K562 (cell line): ENCODE results near the gene RELL2. TPM values are rescaled to one million over a fixed set of nuclear protein-coding genes. Genes with fewer than 3 reads are reported as not detected.

Experiments used
- ATF6 ChIP-seq: sonication (generic); formaldehyde crosslinking; IDR thresholded peaks from 2 replicates; pipeline ENCODE4 v1.4.0; 2020; ENCODE audit warnings: mild to moderate bottlenecking, missing genetic modification reagents
- ESRRB ChIP-seq: fragments of 250-450 bp; sonication (Bioruptor Pico); IDR thresholded peaks from 2 replicates; pipeline ENCODE4 v1.5.0; 2020; ENCODE audit warnings: mild to moderate bottlenecking, moderate library complexity, borderline replicate concordance
- GATA2 ChIP-seq: sonication (generic); formaldehyde crosslinking; IDR thresholded peaks from 2 replicates; pipeline ENCODE4 v1.4.0; 2020; ENCODE audit warnings: mild to moderate bottlenecking, missing genetic modification reagents
- HDAC2 ChIP-seq: fragments of 450-650 bp; IDR thresholded peaks from 2 replicates; pipeline ENCODE4 v1.6.1; 2016; ENCODE audit warnings: mild to moderate bottlenecking
- MLLT1 ChIP-seq, 2 experiments: fragments of 450-650 bp; IDR thresholded peaks; 2 replicates each; pipeline ENCODE4 v1.6.1; 2016
- SMAD1 ChIP-seq: fragments of 150-350 bp; IDR thresholded peaks from 2 replicates; pipeline ENCODE4 v1.6.1; 2014; ENCODE audit warnings: low read length, low read depth; ENCODE audit not compliant: partially characterized antibody
- SMARCA5 ChIP-seq: fragments of 450-650 bp; IDR thresholded peaks from 2 replicates; pipeline ENCODE4 v1.6.1; 2016
- SNRNP70 ChIP-seq: fragments of 200-400 bp; formaldehyde crosslinking; optimal IDR thresholded peaks from 2 replicates; pipeline ENCODE3; 2017; ENCODE audit warnings: low read depth, low read length
- STAT5A ChIP-seq: IDR thresholded peaks from 2 replicates; pipeline ENCODE4 v1.6.1; 2012; ENCODE audit warnings: low read length, inconsistent platforms, borderline replicate concordance
- ZNF197 ChIP-seq: fragments of 200-800 bp; sonication (Bioruptor generic); IDR thresholded peaks from 2 replicates; pipeline ENCODE4 v1.6.1; 2016; ENCODE audit warnings: low read depth, missing genetic modification characterization, missing compliant biosample characterization
- ZNF318 ChIP-seq, 2 experiments: fragments of 450-650 bp; IDR thresholded peaks; 2 replicates each; pipeline ENCODE4 v1.6.1; 2016; ENCODE audit warnings: mild to moderate bottlenecking in 2 of 2, borderline replicate concordance in 1 of 2, low read depth in 1 of 2, moderate library complexity in 1 of 2
- ZNF384 ChIP-seq: IDR thresholded peaks from 2 replicates; pipeline ENCODE4 v1.6.1; 2012; ENCODE audit warnings: low read depth, low read length, improper control_type of control experiment
- ZNF639 ChIP-seq, 2 experiments: fragments of 200-800 bp in 1 of 2; sonication (Bioruptor generic) in 1 of 2; sonication (generic) in 1 of 2; formaldehyde crosslinking in 1 of 2; IDR thresholded peaks in 1 of 2; conservative IDR thresholded peaks in 1 of 2; 2 replicates each; pipeline versions ENCODE4 v1.5.0 to v1.6.1; 2016 to 2020; ENCODE audit warnings: missing compliant biosample characterization in 1 of 2, missing genetic modification characterization in 1 of 2, missing genetic modification reagents in 1 of 2
- ZNF699 ChIP-seq: fragments of 250-450 bp; sonication (Bioruptor Pico); IDR thresholded peaks from 2 replicates; pipeline ENCODE4 v1.8.0; 2021; ENCODE audit warnings: mild to moderate bottlenecking, moderate library complexity; ENCODE audit not compliant: insufficient replicate concordance
- polyA plus RNA-seq, 8 experiments: library from polyadenylated mRNA; depleted of rRNA in 4 of 8; stranded (reverse) in 5 of 8; unstranded in 3 of 8; fragments of >200 nt; fragmentation: Nextera tagmentation in 2 of 8; fragmentation: Illumina TruSeq in 1 of 8; extraction: Ambion mirVana in 2 of 8; extraction: Trizol in 1 of 8; gene quantifications; 2 replicates each; pipeline versions ENCODE4 v1.2.1 to v1.2.3, GENCODE V29; 2011 to 2014; ENCODE audit warnings: inconsistent platforms in 1 of 8, missing spikeins in 1 of 8
- total RNA-seq, 7 experiments: library from RNA; depleted of rRNA in 6 of 7; stranded (reverse); fragments of >200 nt in 6 of 7; fragmentation: Illumina TruSeq in 2 of 7; extraction: Trizol in 2 of 7; gene quantifications; 2 replicates each; pipeline versions ENCODE4 v1.2.1 to v1.2.3, GENCODE V29; 2011 to 2021; ENCODE audit warnings: low replicate concordance in 1 of 7

The RELL2 gene
- total and polyA plus RNA-seq, 9 of the 15 experiments (the other 6 are each of a cell fraction or from before 2014, with no cell fraction given), result 0.06 to 36.0 (median 14.3) TPM

GRCh38 chr5:141633871-141634561 is 2.8 kb upstream of the RELL2 start (continued):
- TF ChIP-seq SMAD1 (no peak), ZNF197 (CRISPR knock-in tag) (no peak), GATA2 (CRISPR knock-in tag) (no peak), ATF6 (CRISPR knock-in tag) (no peak), ZNF699 (CRISPR knock-in tag) (no peak), ZNF384 (no peak), SNRNP70 (no peak), ZNF639 (CRISPR knock-in tag; conservative IDR thresholded peaks at IDR 0.05 in 1 of 2, IDR thresholded peaks at IDR 0.05 in 1 of 2) (no peak), MLLT1 (IDR thresholded peaks at IDR 0.05) (0 out of 4 replicates have a peak, but pooled peaks have one; percentile 19 to 27), SMARCA5 (peak; percentile 92), ZNF318 (IDR thresholded peaks at IDR 0.05; ENCODE audit: borderline replicate concordance in 1 of 2, low read depth in 1 of 2) (no peak), HDAC2 (no peak), ESRRB (CRISPR knock-in tag) (no peak), STAT5A (no peak)
